ENCODE data around the gene CGB3.

DNA sequence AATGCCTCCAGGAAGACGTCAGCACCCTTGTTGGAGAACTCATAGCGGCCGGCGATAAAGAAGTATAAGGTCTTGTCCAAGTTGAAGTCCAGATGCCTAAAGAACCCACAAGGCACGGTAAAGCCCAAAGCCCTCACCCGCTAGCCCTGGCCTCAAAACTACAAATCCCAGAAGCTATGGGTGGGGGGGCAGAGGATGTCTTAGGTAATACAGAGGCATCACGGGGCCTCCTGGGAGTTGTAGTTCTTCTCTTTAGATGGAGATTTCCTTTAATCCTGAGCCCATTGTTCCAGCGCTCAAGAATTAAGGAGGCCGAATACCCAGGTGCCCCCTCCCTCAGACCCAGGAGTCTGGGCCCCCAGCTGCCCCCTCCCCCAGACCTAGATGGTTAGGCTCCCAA lies 41.9 kb downstream of the CGB3 start:
- TF ChIP-seq POLR2A (IDR thresholded peaks at IDR 0.05; ENCODE audit: low read depth, low read length), result no peak
- no peak for TF ChIP-seq POLR2AphosphoS5 (IDR thresholded peaks at IDR 0.05; ENCODE audit: low read depth, low read length)

Measured in GM12892 (cell line).